PC-3 (cell line): ENCODE data around the gene SH3BP5L.

Source experiments
- CTCF ChIP-seq: fragments of 300-600 bp; sonication (generic); conservative IDR thresholded peaks from 2 replicates; pipeline ENCODE4 v1.5.1; 2017; ENCODE audit warnings: antibody characterized with exemption, low read depth, mild to moderate bottlenecking, low read length
- EZH2 ChIP-seq: fragments of 300-600 bp; sonication (generic); IDR thresholded peaks from one replicate; pipeline ENCODE4 v1.6.1; 2017; ENCODE audit warnings: antibody characterized with exemption, mild to moderate bottlenecking, low read length; ENCODE audit not compliant: unreplicated experiment

DNA sequence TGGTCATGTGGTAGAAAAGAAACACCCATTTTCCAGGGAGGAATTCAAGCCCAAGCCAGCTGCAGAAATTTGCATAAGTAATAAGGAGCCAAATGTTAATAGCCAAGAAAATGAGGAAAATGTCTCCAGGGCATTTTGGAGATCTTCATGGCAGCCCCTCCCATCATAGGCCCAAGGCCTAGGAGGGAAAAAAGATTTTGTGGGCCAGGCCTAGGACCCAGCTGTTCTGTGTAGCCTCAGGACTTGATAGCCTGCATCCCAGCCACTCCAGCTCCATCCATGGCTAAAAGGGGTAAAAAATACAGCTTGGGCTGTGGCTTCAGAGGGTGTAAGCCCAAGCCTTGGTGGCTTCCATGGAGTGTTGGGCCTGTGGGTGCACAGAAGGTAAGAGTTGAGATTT, 48.7 kb downstream of the SH3BP5L start:
- TF ChIP-seq CTCF: no peak
- TF ChIP-seq EZH2: no peak
